CD4-positive, CD25-positive, alpha-beta regulatory T cell (primary cell): Measurements from ENCODE around the gene C1orf21. TPM values are rescaled to one million over a fixed set of nuclear protein-coding genes. Genes with fewer than 3 reads are reported as not detected.

Experiments used
- ATAC-seq, 2 donors: fragments of 150-1000 bp; cut with Tn5 transposase; one replicate each; pipeline ENCODE4 v1.10.0; 2021; ENCODE audit warnings: low read depth in 2 of 2, moderate number of reproducible peaks in 2 of 2, moderate library complexity in 1 of 2
- DNase-seq, 3 donors: peaks; one replicate each; pipeline versions ENCODE4 v3.0.0 to v3.0.0-alpha.2; 2012 to 2022; ENCODE audit warnings: mixed read lengths in 1 of 3
- H3K27ac ChIP-seq: one replicate; pipeline ENCODE4 v1.7.0; 2013; ENCODE audit warnings: mild to moderate bottlenecking, low read length; ENCODE audit not compliant: insufficient read depth, poor library complexity, severe bottlenecking
- H3K27me3 ChIP-seq: one replicate; pipeline ENCODE4 v1.7.0; 2013; ENCODE audit warnings: low read length; ENCODE audit not compliant: control insufficient read depth, insufficient read depth
- H3K36me3 ChIP-seq: one replicate; pipeline ENCODE4 v1.7.0; 2013; ENCODE audit warnings: mild to moderate bottlenecking, low read length, moderate library complexity; ENCODE audit not compliant: control insufficient read depth, insufficient read depth
- H3K4me1 ChIP-seq: 2 replicates; pipeline ENCODE4 v1.7.0; 2013; ENCODE audit warnings: mild to moderate bottlenecking, low read length; ENCODE audit not compliant: insufficient read depth, control insufficient read depth, poor library complexity, severe bottlenecking
- H3K4me3 ChIP-seq: one replicate; pipeline ENCODE4 v1.7.0; 2013; ENCODE audit warnings: low read depth, mild to moderate bottlenecking, low read length, moderate library complexity
- H3K9me3 ChIP-seq, 2 experiments: 1 replicate in 1 of 2; 2 replicates in 1 of 2; pipeline ENCODE4 v1.7.0; 2013; ENCODE audit warnings: low read length in 2 of 2, mild to moderate bottlenecking in 1 of 2, moderate library complexity in 1 of 2; ENCODE audit not compliant: control insufficient read depth in 2 of 2
- H3K27ac Mint-ChIP-seq, 3 donors: one replicate each; pipeline ENCODE4 v1.8.0; 2020 to 2022; ENCODE audit warnings: mild to moderate bottlenecking in 3 of 3, mixed read lengths in 3 of 3, moderate library complexity in 2 of 3
- H3K27me3 Mint-ChIP-seq: one replicate; pipeline ENCODE4 v1.8.0; 2022; ENCODE audit warnings: mild to moderate bottlenecking, mixed read lengths
- H3K36me3 Mint-ChIP-seq: one replicate; pipeline ENCODE4 v1.8.0; 2020; ENCODE audit warnings: mixed read lengths
- H3K4me1 Mint-ChIP-seq, 4 donors: one replicate each; pipeline ENCODE4 v1.8.0; 2020 to 2022; ENCODE audit warnings: mixed read lengths in 4 of 4, mild to moderate bottlenecking in 1 of 4
- H3K4me3 Mint-ChIP-seq, 4 donors: one replicate each; pipeline ENCODE4 v1.8.0; 2020 to 2022; ENCODE audit warnings: mild to moderate bottlenecking in 4 of 4, mixed read lengths in 4 of 4, moderate library complexity in 3 of 4
- H3K9me3 Mint-ChIP-seq, 7 donors: one replicate each; pipeline ENCODE4 v1.8.0; 2020 to 2022; ENCODE audit warnings: mixed read lengths in 7 of 7, mild to moderate bottlenecking in 3 of 7, moderate library complexity in 2 of 7
- polyA plus RNA-seq, 4 donors: library from polyadenylated mRNA; unstranded; fragments of 300-500 nt; fragmentation: Illumina TruSeq; gene quantifications; one replicate each; pipeline ENCODE4 v1.2.3, GENCODE V29; 2021
- total RNA-seq: library from RNA; stranded (reverse); gene quantifications from one replicate; pipeline ENCODE4 v1.2.3, GENCODE V29; 2022

The C1orf21 gene
- total and polyA plus RNA-seq, 5 donors from 2014 or later, result 0.05 to 0.59 TPM; not detected in 3

GRCh38 chr1:184640505-184640904 lies 253.7 kb downstream of the C1orf21 start:
- no peak overlapping the region for H3K27ac Mint-ChIP-seq
- peaks cover 0 to 5% (median 0%) of the 10 kb centered on the region in 7 donors for H3K9me3 Mint-ChIP-seq
- H3K4me3 Mint-ChIP-seq, result no peak overlapping the region

GRCh38 chr1:184641894-184642293 lies 255.1 kb downstream of the C1orf21 start:
- Mint-ChIP-seq H3K9me3 (peaks cover 0 to 5% (median 0%) of the 10 kb centered on the region in 7 donors), H3K36me3 (peaks cover 3% of the 10 kb centered on the region), H3K27ac (no peak overlapping the region), H3K27me3 (peaks cover 25% of the 10 kb centered on the region), H3K4me1 (no peaks in the 10 kb centered on the region), H3K4me3 (no peak overlapping the region)
- Histone ChIP-seq H3K9me3 (no peaks in the 10 kb centered on the region), H3K36me3 (no peaks in the 10 kb centered on the region), H3K4me3 (no peak overlapping the region), H3K27me3 (peaks cover 6% of the 10 kb centered on the region), H3K27ac (no peak overlapping the region), H3K4me1 (no peaks in the 10 kb centered on the region)
- no peak for ATAC-seq
- DNase-seq, result no peak

More at GRCh38 chr1:184640505-184640904, 253.7 kb downstream of the C1orf21 start:
- H3K36me3 Mint-ChIP-seq, result peaks cover 3% of the 10 kb centered on the region
- no peaks in the 10 kb centered on the region for H3K4me1 Mint-ChIP-seq
- Histone ChIP-seq H3K9me3 (no peaks in the 10 kb centered on the region), H3K27me3 (peaks cover 6% of the 10 kb centered on the region), H3K27ac (no peak overlapping the region), H3K4me1 (no peaks in the 10 kb centered on the region), H3K4me3 (no peak overlapping the region), H3K36me3 (no peaks in the 10 kb centered on the region)
- H3K27me3 Mint-ChIP-seq, result peaks cover 33% of the 10 kb centered on the region
- no peak for ATAC-seq
- no peak for DNase-seq

- H3K27ac Mint-ChIP-seq, result no peak overlapping the region
- Histone ChIP-seq H3K9me3 (no peaks in the 10 kb centered on the region), H3K36me3 (no peaks in the 10 kb centered on the region), H3K4me3 (no peak overlapping the region), H3K4me1 (no peaks in the 10 kb centered on the region), H3K27ac (no peak overlapping the region), H3K27me3 (peaks cover 6% of the 10 kb centered on the region)
- peaks cover 0 to 5% (median 0%) of the 10 kb centered on the region in 7 donors for H3K9me3 Mint-ChIP-seq
- H3K36me3 Mint-ChIP-seq, result peaks cover 3% of the 10 kb centered on the region
- ATAC-seq (no peak), DNase-seq (no peak)
- no peak overlapping the region for H3K4me3 Mint-ChIP-seq
- H3K4me1 Mint-ChIP-seq, result no peaks in the 10 kb centered on the region
- H3K27me3 Mint-ChIP-seq, result peaks cover 21% of the 10 kb centered on the region
These were observed 256.8 kb downstream of the C1orf21 start for GRCh38 chr1:184643661-184644060.

- Mint-ChIP-seq H3K4me1 (no peaks in the 10 kb centered on the region), H3K4me3 (no peak overlapping the region), H3K9me3 (peaks cover 0 to 5% (median 0%) of the 10 kb centered on the region in 7 donors), H3K27me3 (peaks cover 16% of the 10 kb centered on the region), H3K27ac (no peak overlapping the region), H3K36me3 (peaks cover 3% of the 10 kb centered on the region)
- H3K27me3 ChIP-seq, result peaks cover 6% of the 10 kb centered on the region
- no peak overlapping the region for H3K27ac ChIP-seq
- H3K9me3 ChIP-seq, result no peaks in the 10 kb centered on the region
- no peaks in the 10 kb centered on the region for H3K4me1 ChIP-seq
- no peak overlapping the region for H3K4me3 ChIP-seq
- ATAC-seq (no peak), DNase-seq (no peak)
- no peaks in the 10 kb centered on the region for H3K36me3 ChIP-seq
These were observed 257.9 kb downstream of the C1orf21 start for GRCh38 chr1:184644771-184645170.

- peaks cover 11% of the 10 kb centered on the region for H3K27me3 Mint-ChIP-seq
These were observed 259.4 kb downstream of the C1orf21 start for GRCh38 chr1:184646178-184646701.

GRCh38 chr1:184646824-184647223 lies 260.0 kb downstream of the C1orf21 start:
- H3K27ac Mint-ChIP-seq, result no peak overlapping the region
- Histone ChIP-seq H3K4me3 (no peak overlapping the region), H3K4me1 (no peaks in the 10 kb centered on the region), H3K27me3 (peaks cover 8% of the 10 kb centered on the region), H3K36me3 (no peaks in the 10 kb centered on the region), H3K9me3 (no peaks in the 10 kb centered on the region), H3K27ac (no peak overlapping the region)
- H3K4me1 Mint-ChIP-seq, result peaks cover 0 to 2% (median 0%) of the 10 kb centered on the region in 4 donors
- ATAC-seq, result no peak
- peaks cover 0 to 6% (median 1%) of the 10 kb centered on the region in 7 donors for H3K9me3 Mint-ChIP-seq
- no peak for DNase-seq
- H3K36me3 Mint-ChIP-seq, result no peaks in the 10 kb centered on the region
- no peak overlapping the region for H3K4me3 Mint-ChIP-seq
- peaks cover 17% of the 10 kb centered on the region for H3K27me3 Mint-ChIP-seq

More at GRCh38 chr1:184646178-184646701, 259.4 kb downstream of the C1orf21 start:
- no peaks in the 10 kb centered on the region for H3K36me3 Mint-ChIP-seq
- no peak overlapping the region for H3K27ac ChIP-seq
- no peak overlapping the region for H3K27ac Mint-ChIP-seq
- peaks cover 6% of the 10 kb centered on the region for H3K27me3 ChIP-seq
- no peaks in the 10 kb centered on the region for H3K36me3 ChIP-seq
- no peaks in the 10 kb centered on the region for H3K4me1 ChIP-seq
- DNase-seq (no peak), ATAC-seq (no peak)
- H3K4me1 Mint-ChIP-seq, result peaks cover 0 to 2% (median 0%) of the 10 kb centered on the region in 4 donors
- no peak overlapping the region for H3K4me3 ChIP-seq
- no peaks in the 10 kb centered on the region for H3K9me3 ChIP-seq
- no peak overlapping the region for H3K4me3 Mint-ChIP-seq
- H3K9me3 Mint-ChIP-seq, result peaks cover 0 to 5% (median 0%) of the 10 kb centered on the region in 7 donors

GRCh38 chr1:184647471-184647870 lies 260.6 kb downstream of the C1orf21 start:
- no peaks in the 10 kb centered on the region for H3K4me1 ChIP-seq
- H3K4me3 ChIP-seq, result no peak overlapping the region
- H3K4me3 Mint-ChIP-seq, result no peak overlapping the region
- peaks cover 0 to 7% (median 1%) of the 10 kb centered on the region in 7 donors for H3K9me3 Mint-ChIP-seq
- DNase-seq (no peak), ATAC-seq (no peak)
- H3K9me3 ChIP-seq, result no peaks in the 10 kb centered on the region
- no peaks in the 10 kb centered on the region for H3K36me3 ChIP-seq
- peaks cover 0 to 2% (median 0%) of the 10 kb centered on the region in 4 donors for H3K4me1 Mint-ChIP-seq
- no peak overlapping the region for H3K27ac Mint-ChIP-seq
- H3K27me3 ChIP-seq, result peaks cover 4% of the 10 kb centered on the region
- H3K27ac ChIP-seq, result no peak overlapping the region
- peaks cover 18% of the 10 kb centered on the region for H3K27me3 Mint-ChIP-seq
- H3K36me3 Mint-ChIP-seq, result no peaks in the 10 kb centered on the region
